Esophagus muscularis mucosa (tissue), 3 donors: ENCODE data around the gene TRUB2.

ENCODE experiments used
- CTCF ChIP-seq, 3 experiments: fragments of 200-600 bp in 2 of 3; fragments of 450-650 bp in 1 of 3; sonication (generic) in 2 of 3; IDR thresholded peaks; one replicate each; pipeline ENCODE4 v1.5.1; 2017 to 2019; ENCODE audit warnings: antibody characterized with exemption in 3 of 3, mild to moderate bottlenecking in 2 of 3, moderate library complexity in 1 of 3
- POLR2AphosphoS5 ChIP-seq, 2 donors: sonication (generic); formaldehyde crosslinking; IDR thresholded peaks; one replicate each; pipeline ENCODE4 v1.6.1; 2017; ENCODE audit warnings: antibody characterized with exemption in 2 of 2

- no peak for TF ChIP-seq CTCF (IDR thresholded peaks at IDR 0.05)
- no peak for TF ChIP-seq POLR2AphosphoS5 (IDR thresholded peaks at IDR 0.05)
Measured at GRCh38 chr9:128323212-128323730, 1.0 kb upstream of the TRUB2 start.
